Cardiac muscle cell (in vitro differentiated cells and primary cell): Measurements from ENCODE around the gene CPAMD8. TPM values are rescaled to one million over a fixed set of nuclear protein-coding genes. Genes with fewer than 3 reads are reported as not detected.
"Not testable (repeated sequence)": the region's sequence is repeated elsewhere in the genome, so short reads cannot be mapped to it uniquely, and the experiment has no call there.

Experiments used
- DNase-seq, 2 donors: peaks; one replicate each; pipeline versions ENCODE4 v3.0.0 to v3.0.0-alpha.2; 2010 to 2017; ENCODE audit warnings: low read depth in 1 of 2, low spot score in 1 of 2
- H3K27ac ChIP-seq: fragments of 200-600 bp; sonication (generic); 2 replicates; pipeline ENCODE4 v1.5.1; 2016
- H3K27me3 ChIP-seq: fragments of 200-600 bp; sonication (generic); 2 replicates; pipeline ENCODE4 v1.6.0; 2016; ENCODE audit warnings: control low read depth
- H3K36me3 ChIP-seq: fragments of 200-600 bp; sonication (generic); 2 replicates; pipeline ENCODE4 v1.5.1; 2016; ENCODE audit warnings: control low read depth
- H3K4me1 ChIP-seq: fragments of 200-600 bp; sonication (generic); 2 replicates; pipeline ENCODE4 v1.8.1; 2017; ENCODE audit warnings: low read depth, mild to moderate bottlenecking, mixed run types
- H3K4me3 ChIP-seq: fragments of 200-600 bp; sonication (generic); 2 replicates; pipeline ENCODE4 v1.5.1; 2016; ENCODE audit warnings: mild to moderate bottlenecking
- H3K9me3 ChIP-seq: fragments of 200-600 bp; sonication (generic); 2 replicates; pipeline ENCODE4 v1.5.1; 2017; ENCODE audit warnings: low read depth, mild to moderate bottlenecking, control low read depth
- polyA plus RNA-seq: library from polyadenylated mRNA; unstranded; fragments of >200 nt; fragmentation: Nextera tagmentation; extraction: Ambion mirVana; gene quantifications from 2 replicates; pipeline ENCODE4 v1.2.1, GENCODE V29; 2016
- total RNA-seq: library from RNA; depleted of rRNA; stranded (reverse); fragments of >200 nt; gene quantifications from 2 replicates; pipeline ENCODE4 v1.2.3, GENCODE V29; 2016
- TF ChIP-seq, protein P1 (sequence below): IDR thresholded peaks from 2 replicates; pipeline ENCODE4 v1.5.1; 2012; ENCODE audit warnings: low read depth, mild to moderate bottlenecking, low read length

CPAMD8 gene
- total and polyA plus RNA-seq, 2 experiments from 2014 or later = 18.1 to 53.4 TPM

GRCh38 chr19:16877581-16877980 is 149.0 kb downstream of the CPAMD8 start:
- H3K4me3 ChIP-seq = no peak overlapping the region
- no peak for DNase-seq
- no peaks in the 10 kb centered on the region for H3K27me3 ChIP-seq
- TF ChIP-seq, protein P1, sequence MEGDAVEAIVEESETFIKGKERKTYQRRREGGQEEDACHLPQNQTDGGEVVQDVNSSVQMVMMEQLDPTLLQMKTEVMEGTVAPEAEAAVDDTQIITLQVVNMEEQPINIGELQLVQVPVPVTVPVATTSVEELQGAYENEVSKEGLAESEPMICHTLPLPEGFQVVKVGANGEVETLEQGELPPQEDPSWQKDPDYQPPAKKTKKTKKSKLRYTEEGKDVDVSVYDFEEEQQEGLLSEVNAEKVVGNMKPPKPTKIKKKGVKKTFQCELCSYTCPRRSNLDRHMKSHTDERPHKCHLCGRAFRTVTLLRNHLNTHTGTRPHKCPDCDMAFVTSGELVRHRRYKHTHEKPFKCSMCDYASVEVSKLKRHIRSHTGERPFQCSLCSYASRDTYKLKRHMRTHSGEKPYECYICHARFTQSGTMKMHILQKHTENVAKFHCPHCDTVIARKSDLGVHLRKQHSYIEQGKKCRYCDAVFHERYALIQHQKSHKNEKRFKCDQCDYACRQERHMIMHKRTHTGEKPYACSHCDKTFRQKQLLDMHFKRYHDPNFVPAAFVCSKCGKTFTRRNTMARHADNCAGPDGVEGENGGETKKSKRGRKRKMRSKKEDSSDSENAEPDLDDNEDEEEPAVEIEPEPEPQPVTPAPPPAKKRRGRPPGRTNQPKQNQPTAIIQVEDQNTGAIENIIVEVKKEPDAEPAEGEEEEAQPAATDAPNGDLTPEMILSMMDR = no peak
- peaks cover 17% of the 10 kb centered on the region for H3K36me3 ChIP-seq
- H3K9me3 ChIP-seq = no peaks in the 10 kb centered on the region
- H3K27ac ChIP-seq = no peak overlapping the region
- H3K4me1 ChIP-seq = no peaks in the 10 kb centered on the region

DNA sequence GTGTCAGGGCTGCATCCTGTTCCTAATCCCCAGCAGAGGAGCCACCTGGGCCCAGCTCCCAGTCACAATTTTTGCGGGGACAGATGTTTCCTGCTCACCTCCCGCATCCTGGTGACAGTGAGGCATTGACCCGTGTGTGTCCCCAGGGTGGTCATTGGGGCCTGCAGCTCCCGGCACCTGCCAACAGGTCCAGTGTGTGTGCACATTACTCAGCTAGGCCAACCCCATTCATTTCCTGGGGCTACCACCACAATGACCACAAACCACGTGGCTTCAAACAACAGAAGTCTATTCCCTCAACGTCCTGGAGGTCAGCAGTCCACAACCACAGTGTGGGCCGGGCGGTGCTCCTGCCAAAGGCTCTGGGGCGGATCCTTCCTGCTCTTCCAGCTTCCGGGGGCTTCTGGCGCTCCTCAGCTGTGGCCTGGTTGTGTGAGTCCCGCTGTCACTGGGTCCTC is 149.7 kb downstream of the CPAMD8 start:
- H3K36me3 ChIP-seq = peaks cover 17% of the 10 kb centered on the region
- TF ChIP-seq, protein P1 = no peak

DNA sequence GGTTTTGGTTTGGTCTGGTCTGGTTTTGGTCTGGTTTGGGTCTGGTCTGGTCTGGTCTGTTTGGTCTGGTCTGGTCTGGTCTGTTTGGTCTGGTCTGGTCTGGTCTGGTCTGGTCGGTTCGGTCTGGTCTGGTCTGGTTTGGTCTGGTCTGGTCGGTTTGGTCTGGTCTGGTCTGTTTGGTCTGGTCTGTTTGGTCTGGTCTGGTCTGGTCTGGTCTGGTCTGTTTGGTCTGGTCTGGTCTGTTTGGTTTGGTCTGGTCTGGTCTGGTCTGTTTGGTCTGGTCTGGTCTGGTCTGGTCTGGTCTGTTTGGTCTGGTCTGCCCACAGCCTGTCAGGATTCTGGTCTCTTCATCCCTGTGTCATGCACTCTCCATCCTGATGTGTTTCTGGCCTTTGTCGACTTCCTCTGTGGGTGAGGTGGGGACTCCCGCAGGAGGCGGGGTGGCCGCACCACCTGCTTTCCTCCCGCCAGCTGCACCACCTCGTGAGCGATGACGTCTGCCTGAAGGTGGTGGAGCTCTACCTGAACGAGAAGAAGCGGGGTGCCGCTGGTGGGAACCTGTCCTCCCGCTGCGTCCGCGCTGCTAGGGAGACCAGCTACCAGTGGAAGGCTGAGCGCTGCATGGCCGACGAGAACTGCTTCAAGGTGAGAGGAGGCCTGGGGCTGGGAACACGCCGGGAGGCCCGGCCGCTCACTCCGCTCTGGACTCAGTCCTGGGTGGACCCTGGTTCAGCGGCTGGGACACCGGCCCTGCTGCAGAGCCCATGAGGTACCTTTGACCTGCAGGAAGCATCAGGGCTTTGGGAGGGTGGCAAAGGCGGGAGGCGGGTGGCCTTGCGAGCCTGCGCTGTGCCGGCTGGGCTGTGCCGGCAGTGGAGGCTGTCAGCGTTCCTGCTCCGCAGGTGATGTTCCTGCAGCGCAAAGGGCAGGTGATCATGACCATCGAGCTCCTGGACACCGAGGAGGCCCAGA is 150.7 kb downstream of the CPAMD8 start:
- DNase-seq = no peak
- Histone ChIP-seq H3K27me3 (no peaks in the 10 kb centered on the region), H3K9me3 (no peaks in the 10 kb centered on the region), H3K4me3 (no peak overlapping the region), H3K36me3 (peaks cover 24% of the 10 kb centered on the region), H3K4me1 (no peaks in the 10 kb centered on the region), H3K27ac (no peak overlapping the region)
- TF ChIP-seq, protein P1 = no peak

More for the DNA sequence above, 149.7 kb downstream of the CPAMD8 start:
- H3K4me1 ChIP-seq = no peaks in the 10 kb centered on the region
- no peak overlapping the region for H3K4me3 ChIP-seq
- H3K27me3 ChIP-seq = no peaks in the 10 kb centered on the region
- DNase-seq = peak in 1 of 2 donors; percentile 52
- H3K9me3 ChIP-seq = no peaks in the 10 kb centered on the region
- H3K27ac ChIP-seq = no peak overlapping the region

GRCh38 chr19:16874978-16875299 is 151.7 kb downstream of the CPAMD8 start:
- not testable (repeated sequence) for H3K9me3 ChIP-seq, DNase-seq, H3K4me1 ChIP-seq, H3K4me3 ChIP-seq, H3K27ac ChIP-seq, H3K27me3 ChIP-seq
- peaks cover 26% of the 10 kb centered on the region for H3K36me3 ChIP-seq

- no peaks in the 10 kb centered on the region for H3K27me3 ChIP-seq
- no peak overlapping the region for H3K4me3 ChIP-seq
- no peak overlapping the region for H3K27ac ChIP-seq
- TF ChIP-seq, protein P1 = no peak
- H3K9me3 ChIP-seq = no peaks in the 10 kb centered on the region
- no peak for DNase-seq
- H3K4me1 ChIP-seq = no peaks in the 10 kb centered on the region
- peaks cover 26% of the 10 kb centered on the region for H3K36me3 ChIP-seq
These were observed 152.2 kb downstream of the CPAMD8 start for GRCh38 chr19:16874250-16874977.
